Nephron progenitor cell (in vitro differentiated cells): ENCODE data around the gene CDK5.

Experiments used
- DNase-seq: peaks from one replicate; pipeline ENCODE4 v3.0.0; 2021
- H3K27ac Mint-ChIP-seq: 2 replicates; pipeline ENCODE4 v1.8.0; 2021; ENCODE audit warnings: mild to moderate bottlenecking, moderate library complexity, mixed read lengths
- H3K27me3 Mint-ChIP-seq: 2 replicates; pipeline ENCODE4 v1.8.0; 2021; ENCODE audit warnings: mild to moderate bottlenecking, low read depth, mixed read lengths; ENCODE audit not compliant: poor library complexity
- H3K36me3 Mint-ChIP-seq: 2 replicates; pipeline ENCODE4 v1.8.0; 2021; ENCODE audit warnings: low read depth, mixed read lengths
- H3K4me1 Mint-ChIP-seq: 2 replicates; pipeline ENCODE4 v1.8.0; 2021; ENCODE audit warnings: mixed read lengths
- H3K4me3 Mint-ChIP-seq: 2 replicates; pipeline ENCODE4 v1.8.0; 2021; ENCODE audit warnings: mild to moderate bottlenecking, moderate library complexity, mixed read lengths
- H3K9me3 Mint-ChIP-seq: 2 replicates; pipeline ENCODE4 v1.8.0; 2021; ENCODE audit warnings: mild to moderate bottlenecking, moderate library complexity, mixed read lengths
- CTCF ChIP-seq: fragments of 200-600 bp; sonication (generic); IDR thresholded peaks from 2 replicates; pipeline ENCODE4 v1.5.0; 2021; ENCODE audit warnings: antibody characterized with exemption

CDK5 gene

DNA sequence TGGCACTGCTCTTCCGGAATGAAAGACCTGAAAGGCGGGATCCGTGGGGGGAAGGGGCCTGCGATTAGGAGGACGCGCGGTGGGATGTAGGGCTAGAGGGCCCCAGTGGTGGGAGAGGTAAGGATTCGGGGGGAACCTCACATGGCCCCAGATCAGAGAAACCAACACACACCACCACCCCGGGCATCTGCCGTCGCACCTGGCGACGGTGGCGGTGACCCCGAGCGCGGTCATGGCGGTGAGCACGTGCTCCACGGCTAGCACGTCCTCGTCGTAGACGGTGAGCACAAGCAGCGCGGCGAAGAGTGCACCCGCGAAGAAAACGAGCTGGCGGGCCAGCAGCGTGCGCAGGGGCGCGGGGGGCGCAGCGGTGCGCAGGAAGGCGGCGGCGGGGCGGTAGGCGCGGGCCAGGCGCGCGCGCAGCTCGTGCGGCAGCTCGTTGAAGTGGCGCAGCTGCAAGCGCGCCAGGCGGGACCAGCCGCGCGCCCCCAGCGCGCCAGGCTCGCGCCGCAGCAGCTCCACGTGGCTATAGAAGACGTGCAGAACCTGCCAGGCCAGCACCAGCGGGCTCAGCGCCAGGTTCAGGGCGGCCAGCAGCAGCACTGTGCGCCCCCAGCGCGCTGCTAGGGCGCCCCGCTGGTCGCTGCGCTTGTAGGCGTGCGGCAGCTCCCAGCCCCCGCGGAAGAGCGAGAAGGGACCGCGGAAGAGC, 39.1 kb downstream of the CDK5 start:
- peak; percentile 64 for DNase-seq
- peak; percentile 4 for TF ChIP-seq CTCF
- Mint-ChIP-seq H3K9me3 (no peaks in the 10 kb centered on the region), H3K4me3 (peak overlapping the region; percentile 72), H3K4me1 (peaks cover 61% of the 10 kb centered on the region), H3K27ac (no peak overlapping the region), H3K27me3 (peaks cover 42% of the 10 kb centered on the region), H3K36me3 (peaks cover 11% of the 10 kb centered on the region)

DNA sequence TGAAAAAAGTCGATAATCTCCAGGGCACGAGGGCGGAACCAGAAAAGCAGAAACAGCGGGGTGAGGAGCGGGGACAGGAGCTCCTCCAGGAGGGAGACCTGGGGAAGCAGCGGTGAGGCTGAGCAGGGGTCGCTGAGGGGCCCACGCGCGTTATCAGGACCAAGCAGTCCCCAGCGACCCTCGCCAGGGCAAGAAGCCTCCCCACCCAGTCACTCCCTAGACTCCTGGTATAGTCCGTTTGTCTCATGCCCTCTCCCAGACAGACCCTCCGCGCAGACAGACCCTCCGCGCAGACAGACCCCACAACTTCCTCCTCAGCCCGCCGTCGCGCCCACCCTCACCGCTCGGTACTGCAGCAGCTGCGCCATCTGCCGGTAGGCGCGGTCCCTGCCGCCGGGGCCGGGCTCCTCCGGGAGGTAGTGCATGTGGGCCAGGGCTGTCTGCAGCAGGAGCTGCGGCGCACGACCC, 39.7 kb downstream of the CDK5 start:
- peak overlapping the region; percentile 72 for H3K4me3 Mint-ChIP-seq
- no peaks in the 10 kb centered on the region for H3K9me3 Mint-ChIP-seq
- H3K27ac Mint-ChIP-seq = no peak overlapping the region
- peaks cover 60% of the 10 kb centered on the region for H3K4me1 Mint-ChIP-seq
- peak; percentile 88 for TF ChIP-seq CTCF
- H3K36me3 Mint-ChIP-seq = peaks cover 11% of the 10 kb centered on the region
- H3K27me3 Mint-ChIP-seq = peaks cover 42% of the 10 kb centered on the region
- peak; percentile 97 for DNase-seq

GRCh38 chr7:151017370-151017952, 40.2 kb downstream of the CDK5 start:
- Mint-ChIP-seq H3K4me1 (peaks cover 63% of the 10 kb centered on the region), H3K27me3 (peaks cover 42% of the 10 kb centered on the region), H3K9me3 (no peaks in the 10 kb centered on the region), H3K27ac (no peak overlapping the region), H3K36me3 (peaks cover 11% of the 10 kb centered on the region), H3K4me3 (peak overlapping the region; percentile 72)
- DNase-seq = no peak
- TF ChIP-seq CTCF = no peak

DNA sequence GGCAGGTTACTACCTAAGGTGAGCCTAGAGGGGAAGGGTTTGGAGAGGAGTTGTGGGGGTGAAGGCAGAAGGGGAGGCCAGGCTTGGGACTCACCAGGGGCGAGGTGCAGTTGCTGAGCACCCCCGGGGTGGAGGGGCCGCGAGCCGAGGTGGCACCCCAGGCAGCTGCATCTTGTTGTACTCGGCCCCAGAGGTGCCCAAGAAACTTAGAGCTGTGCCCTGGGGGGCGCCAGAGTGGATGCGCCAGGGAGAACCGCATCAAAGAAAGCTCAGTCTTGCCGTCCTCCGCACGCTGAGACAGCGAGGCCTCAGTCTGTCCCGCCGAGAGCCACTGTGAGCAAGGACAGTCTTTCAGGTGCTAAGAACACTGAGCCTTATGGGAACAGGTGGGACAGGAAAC, 40.8 kb downstream of the CDK5 start:
- H3K4me3 Mint-ChIP-seq = no peak overlapping the region
- no peak overlapping the region for H3K27ac Mint-ChIP-seq
- H3K9me3 Mint-ChIP-seq = no peaks in the 10 kb centered on the region
- no peak for TF ChIP-seq CTCF
- H3K4me1 Mint-ChIP-seq = peaks cover 66% of the 10 kb centered on the region
- peaks cover 11% of the 10 kb centered on the region for H3K36me3 Mint-ChIP-seq
- H3K27me3 Mint-ChIP-seq = peaks cover 46% of the 10 kb centered on the region
- no peak for DNase-seq

- H3K36me3 Mint-ChIP-seq = peaks cover 11% of the 10 kb centered on the region
- H3K4me1 Mint-ChIP-seq = peaks cover 66% of the 10 kb centered on the region
- H3K27ac Mint-ChIP-seq = no peak overlapping the region
- H3K27me3 Mint-ChIP-seq = peaks cover 48% of the 10 kb centered on the region
- DNase-seq = no peak
- no peak for TF ChIP-seq CTCF
- no peaks in the 10 kb centered on the region for H3K9me3 Mint-ChIP-seq
- H3K4me3 Mint-ChIP-seq = no peak overlapping the region
Measured at GRCh38 chr7:151016505-151016904, 41.2 kb downstream of the CDK5 start.

DNA sequence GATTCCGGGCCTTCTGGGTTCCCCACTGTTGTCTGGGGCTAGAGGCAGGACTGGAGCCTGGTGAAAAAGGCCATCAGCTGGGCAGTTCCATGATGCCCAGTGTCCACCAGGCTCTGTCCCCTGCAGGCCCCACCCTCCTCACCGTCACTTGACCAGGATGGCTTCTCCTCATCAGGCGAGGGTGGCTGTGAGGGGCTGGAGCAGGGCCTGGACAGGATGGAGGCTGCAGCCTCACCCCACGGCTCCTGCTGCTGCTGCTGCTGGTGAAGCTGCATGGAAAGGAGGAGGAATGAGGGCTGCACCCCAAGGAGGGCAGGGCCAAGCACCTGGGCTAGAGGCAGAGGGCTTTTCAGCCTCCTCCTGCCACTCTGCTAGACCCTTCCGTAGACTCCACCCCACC, 41.7 kb downstream of the CDK5 start:
- Mint-ChIP-seq H3K27ac (no peak overlapping the region), H3K9me3 (no peaks in the 10 kb centered on the region), H3K4me1 (peaks cover 64% of the 10 kb centered on the region), H3K36me3 (peaks cover 11% of the 10 kb centered on the region), H3K4me3 (no peak overlapping the region), H3K27me3 (peaks cover 48% of the 10 kb centered on the region)
- DNase-seq = no peak
- no peak for TF ChIP-seq CTCF
